Measurements from ENCODE around the gene SDSL. TPM values are rescaled to one million over a fixed set of nuclear protein-coding genes. Genes with fewer than 3 reads are reported as not detected.

SDSL gene
- total RNA-seq, 4 donors from 2014 or later: 0.91 to 1.4 (median 0.98) TPM; not detected in 1

GRCh38 chr12:113445544-113446171, 23.5 kb downstream of the SDSL start:
- TF ChIP-seq CTCF (IDR thresholded peaks at IDR 0.05 in 4 of 5, conservative IDR thresholded peaks at IDR 0.05 in 1 of 5) (no peak), POLR2A (IDR thresholded peaks at IDR 0.05) (no peak)
- Histone ChIP-seq H3K36me3 (no peaks in the 10 kb centered on the region), H3K4me3 (no peak overlapping the region), H3K4me1 (no peaks in the 10 kb centered on the region), H3K27ac (no peak overlapping the region), H3K9me3 (no peaks in the 10 kb centered on the region), H3K27me3 (peaks cover 7 to 16% (median 13%) of the 10 kb centered on the region in 3 donors)
- ATAC-seq (no peak), DNase-seq (no peak)
- intact Hi-C loops (cut with DNase I; ENCODE audit: low total_unique reads) (no loop called here), in situ Hi-C loops (cut with MboI; ENCODE audit: low sequenced_read_pairs in 4 of 4) (loop anchor here in 1 of 4 donors (25.0 kb wide), 1 partner anchor 133 kb away; no protein-coding TSS in a partner anchor)

- Histone ChIP-seq H3K36me3 (no peaks in the 10 kb centered on the region), H3K27ac (no peak overlapping the region), H3K4me1 (no peaks in the 10 kb centered on the region), H3K9me3 (no peaks in the 10 kb centered on the region), H3K27me3 (peaks cover 7 to 16% (median 12%) of the 10 kb centered on the region in 3 donors), H3K4me3 (no peak overlapping the region)
- no peak for ATAC-seq
- no peak for TF ChIP-seq POLR2A (IDR thresholded peaks at IDR 0.05)
- in situ Hi-C loops (cut with MboI; ENCODE audit: low sequenced_read_pairs in 4 of 4) (loop anchor here in 1 of 4 donors (25.0 kb wide), 1 partner anchor 137 kb away; no protein-coding TSS in a partner anchor), intact Hi-C loops (cut with DNase I; ENCODE audit: low total_unique reads) (no loop called here)
- DNase-seq: no peak
Observed at GRCh38 chr12:113448873-113449272, 26.7 kb downstream of the SDSL start.

DNA sequence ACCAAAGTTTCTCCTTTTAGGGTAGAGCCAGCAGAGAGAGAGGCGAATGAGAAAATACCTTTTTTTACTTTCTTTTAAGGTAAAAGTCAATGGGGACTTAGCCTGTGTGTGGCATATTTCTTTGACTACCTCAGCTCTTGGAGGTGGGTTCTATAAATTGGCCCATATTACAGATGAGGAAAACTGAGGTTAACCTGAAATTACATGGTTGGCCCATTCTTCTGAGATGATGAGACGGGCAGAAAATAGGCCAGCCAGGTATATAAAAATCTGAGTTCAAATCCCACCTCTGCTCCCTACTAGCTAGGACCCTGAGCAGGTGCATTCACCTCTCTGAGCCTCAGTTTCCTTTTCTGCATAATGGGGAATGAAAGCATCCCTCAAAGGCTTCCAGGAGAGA, 27.1 kb downstream of the SDSL start:
- TF ChIP-seq CTCF (IDR thresholded peaks at IDR 0.05 in 4 of 5, conservative IDR thresholded peaks at IDR 0.05 in 1 of 5): no peak
- no peak for TF ChIP-seq POLR2A (IDR thresholded peaks at IDR 0.05)
- no peak overlapping the region for H3K27ac ChIP-seq
- H3K36me3 ChIP-seq: no peaks in the 10 kb centered on the region
- H3K9me3 ChIP-seq: no peaks in the 10 kb centered on the region
- intact Hi-C loops (cut with DNase I; ENCODE audit: low total_unique reads): no loop called here
- ATAC-seq: no peak
- in situ Hi-C loops (cut with MboI; ENCODE audit: low sequenced_read_pairs in 4 of 4): loop anchor here in 1 of 4 donors (25.0 kb wide), 1 partner anchor 137 kb away; no protein-coding TSS in a partner anchor
- no peak overlapping the region for H3K4me3 ChIP-seq
- H3K4me1 ChIP-seq: no peaks in the 10 kb centered on the region
- peaks cover 7 to 16% (median 8%) of the 10 kb centered on the region in 3 donors for H3K27me3 ChIP-seq
- no peak for DNase-seq

GRCh38 chr12:113449839-113450238, 27.7 kb downstream of the SDSL start:
- ATAC-seq: no peak
- TF ChIP-seq CTCF (IDR thresholded peaks at IDR 0.05 in 4 of 5, conservative IDR thresholded peaks at IDR 0.05 in 1 of 5) (no peak), POLR2A (IDR thresholded peaks at IDR 0.05) (no peak)
- no peak overlapping the region for H3K27ac ChIP-seq
- in situ Hi-C loops (cut with MboI; ENCODE audit: low sequenced_read_pairs in 4 of 4): loop anchor here (25.0 kb wide), 2 partner anchors 138 to 462 kb away; no protein-coding TSS in a partner anchor
- H3K4me3 ChIP-seq: no peak overlapping the region
- no peaks in the 10 kb centered on the region for H3K4me1 ChIP-seq
- peaks cover 7 to 16% (median 7%) of the 10 kb centered on the region in 3 donors for H3K27me3 ChIP-seq
- intact Hi-C loops (cut with DNase I; ENCODE audit: low total_unique reads): no loop called here
- DNase-seq: no peak
- H3K9me3 ChIP-seq: no peaks in the 10 kb centered on the region
- H3K36me3 ChIP-seq: no peaks in the 10 kb centered on the region

GRCh38 chr12:113452458-113452857, 30.3 kb downstream of the SDSL start:
- DNase-seq (no peak), ATAC-seq (no peak)
- TF ChIP-seq CTCF (IDR thresholded peaks at IDR 0.05 in 4 of 5, conservative IDR thresholded peaks at IDR 0.05 in 1 of 5): no peak
- TF ChIP-seq POLR2A (IDR thresholded peaks at IDR 0.05): no peak
- Histone ChIP-seq H3K27me3 (no peaks in the 10 kb centered on the region), H3K9me3 (no peaks in the 10 kb centered on the region), H3K4me1 (no peaks in the 10 kb centered on the region), H3K27ac (no peak overlapping the region), H3K36me3 (no peaks in the 10 kb centered on the region), H3K4me3 (no peak overlapping the region)
- in situ Hi-C loops (cut with MboI; ENCODE audit: low sequenced_read_pairs in 4 of 4) (loop anchor here (25.0 kb wide), 1 partner anchor 460 kb away; no protein-coding TSS in a partner anchor), intact Hi-C loops (cut with DNase I; ENCODE audit: low total_unique reads) (no loop called here)

All from gastrocnemius medialis (tissue), 4 donors.